IMR-90 (cell line): ENCODE measurements around the gene EDIL3. TPM values are rescaled to one million over a fixed set of nuclear protein-coding genes. Genes with fewer than 3 reads are reported as not detected.

Source experiments
- ATAC-seq: fragments of 200-7000 bp; cut with Tn5 transposase; 2 replicates; pipeline ENCODE4 v1.9.1; 2020; ENCODE audit warnings: low read depth, mild to moderate bottlenecking, moderate library complexity
- BruUV-seq: library from RNA; stranded (reverse); fragments of 400-500 nt; replicated peaks from 2 replicates; lab custom pipeline; 2021; lab: Mats Ljungman, UMichigan
- CTCF ChIA-PET: fragments of 300-600 bp; formaldehyde crosslinking; extraction: SDS; loops from one replicate; lab custom pipeline; 2021; ENCODE audit warnings: antibody characterized with exemption; lab: Yijun Ruan, JAX
- POLR2A ChIA-PET: fragments of 300-600 bp; sonication (Branson Sonifier 250); formaldehyde crosslinking; loops from one replicate; lab custom pipeline; 2022; ENCODE audit warnings: antibody characterized with exemption; ENCODE audit not compliant: unreplicated experiment; lab: Charles Lee
- DNase-seq: peaks from one replicate; pipeline ENCODE4 v3.0.0; 2013
- H2AFZ ChIP-seq: replicated peaks from 2 replicates; pipeline ENCODE3; 2013; ENCODE audit warnings: low read length, mild to moderate bottlenecking; ENCODE audit not compliant: poor library complexity
- H2AK5ac ChIP-seq: 2 replicates; pipeline ENCODE4 v1.6.1; 2013; ENCODE audit warnings: low read depth, low read length, inconsistent platforms
- H2AK9ac ChIP-seq: replicated peaks from 2 replicates; pipeline ENCODE3; 2013; ENCODE audit warnings: mild to moderate bottlenecking, low read depth, low read length, moderate library complexity; ENCODE audit not compliant: poor library complexity
- H2BK120ac ChIP-seq: 2 replicates; pipeline ENCODE4 v1.6.1; 2013; ENCODE audit warnings: low read depth, low read length, inconsistent platforms
- H2BK15ac ChIP-seq: 3 replicates; pipeline ENCODE4 v1.6.1; 2013; ENCODE audit warnings: low read depth, low read length, inconsistent platforms
- H2BK20ac ChIP-seq: 2 replicates; pipeline ENCODE4 v1.6.1; 2013; ENCODE audit warnings: low read depth, mild to moderate bottlenecking, inconsistent platforms, low read length, moderate library complexity
- H2BK5ac ChIP-seq: 2 replicates; pipeline ENCODE4 v1.6.1; 2013; ENCODE audit warnings: mild to moderate bottlenecking, low read depth, low read length, inconsistent platforms; ENCODE audit not compliant: poor library complexity, severe bottlenecking
- H3K14ac ChIP-seq: replicated peaks from 2 replicates; pipeline ENCODE4 v1.6.1; 2013; ENCODE audit warnings: low read depth, low read length, inconsistent platforms
- H3K18ac ChIP-seq: 2 replicates; pipeline ENCODE4 v1.6.1; 2013; ENCODE audit warnings: low read depth, low read length, control low read depth
- H3K23ac ChIP-seq: 2 replicates; pipeline ENCODE4 v1.6.1; 2013; ENCODE audit warnings: low read depth, low read length, inconsistent platforms
- H3K27ac ChIP-seq: 2 replicates; pipeline ENCODE4 v1.5.1; 2013; ENCODE audit warnings: mild to moderate bottlenecking, control low read depth, low read length; ENCODE audit not compliant: insufficient read depth
- H3K27me3 ChIP-seq: 2 replicates; pipeline ENCODE4 v1.6.1; 2013; ENCODE audit warnings: low read length; ENCODE audit not compliant: control insufficient read depth, insufficient read depth
- H3K36me3 ChIP-seq: 2 replicates; pipeline ENCODE4 v1.6.1; 2013; ENCODE audit warnings: low read length, mixed read lengths; ENCODE audit not compliant: control insufficient read depth, insufficient read depth
- H3K4ac ChIP-seq: 2 replicates; pipeline ENCODE4 v1.6.1; 2013; ENCODE audit warnings: low read depth, low read length, inconsistent platforms
- H3K4me1 ChIP-seq: 2 replicates; pipeline ENCODE4 v1.6.1; 2013; ENCODE audit warnings: low read length, mixed read lengths; ENCODE audit not compliant: control insufficient read depth, insufficient read depth
- H3K4me2 ChIP-seq: 2 replicates; pipeline ENCODE4 v1.6.1; 2013; ENCODE audit warnings: low read depth, mild to moderate bottlenecking, control low read depth, low read length, moderate library complexity
- H3K4me3 ChIP-seq: 2 replicates; pipeline ENCODE4 v1.5.1; 2013; ENCODE audit warnings: low read depth, mild to moderate bottlenecking, control low read depth, low read length, moderate library complexity; ENCODE audit not compliant: insufficient read depth
- H3K56ac ChIP-seq: 2 replicates; pipeline ENCODE4 v1.6.1; 2013; ENCODE audit warnings: low read length, inconsistent platforms; ENCODE audit not compliant: insufficient read depth; ENCODE audit errors: extremely low read depth
- H3K79me1 ChIP-seq, 2 experiments: 2 replicates each; pipeline ENCODE4 v1.6.1; 2013; ENCODE audit warnings: low read length in 2 of 2, inconsistent platforms in 1 of 2, low read depth in 1 of 2
- H3K9ac ChIP-seq: 2 replicates; pipeline ENCODE4 v1.6.1; 2013; ENCODE audit warnings: low read depth, low read length, control low read depth
- H3K9me1 ChIP-seq: 2 replicates; pipeline ENCODE4 v1.6.1; 2013; ENCODE audit warnings: low read length, inconsistent platforms; ENCODE audit not compliant: insufficient read depth
- H3K9me3 ChIP-seq: 2 replicates; pipeline ENCODE4 v1.6.1; 2013; ENCODE audit warnings: low read length; ENCODE audit not compliant: control insufficient read depth, insufficient read depth
- H4K20me1 ChIP-seq: 2 replicates; pipeline ENCODE4 v1.6.1; 2013; ENCODE audit warnings: low read length, inconsistent platforms; ENCODE audit not compliant: insufficient read depth
- H4K5ac ChIP-seq: 2 replicates; pipeline ENCODE4 v1.6.1; 2013; ENCODE audit warnings: mild to moderate bottlenecking, low read depth, low read length, control low read depth
- H4K8ac ChIP-seq, 2 experiments: 2 replicates each; pipeline ENCODE4 v1.6.1; 2013; ENCODE audit warnings: low read depth in 2 of 2, low read length in 2 of 2, control low read depth in 1 of 2, inconsistent platforms in 1 of 2
- H4K91ac ChIP-seq: 2 replicates; pipeline ENCODE4 v1.6.1; 2013; ENCODE audit warnings: low read depth, low read length, inconsistent platforms; ENCODE audit not compliant: insufficient read depth
- CEBPB ChIP-seq: IDR thresholded peaks from 2 replicates; pipeline ENCODE4 v1.6.1; 2012; ENCODE audit warnings: low read depth, low read length, improper control_type of control experiment
- CHD1 ChIP-seq: IDR thresholded peaks from 2 replicates; pipeline ENCODE4 v1.6.1; 2012; ENCODE audit warnings: low read depth, low read length, improper control_type of control experiment
- FOS ChIP-seq: fragments of 150-350 bp; IDR thresholded peaks from 2 replicates; pipeline ENCODE4 v1.6.1; 2016; ENCODE audit warnings: low read depth, low read length
- MAFK ChIP-seq: IDR thresholded peaks from 2 replicates; pipeline ENCODE4 v1.6.1; 2012; ENCODE audit warnings: low read depth, low read length, improper control_type of control experiment
- MAZ ChIP-seq: IDR thresholded peaks from 2 replicates; pipeline ENCODE4 v1.6.1; 2012; ENCODE audit warnings: low read depth, mild to moderate bottlenecking, low read length, improper control_type of control experiment, moderate library complexity, borderline replicate concordance
- MXI1 ChIP-seq: IDR thresholded peaks from 2 replicates; pipeline ENCODE4 v1.6.1; 2012; ENCODE audit warnings: low read depth, mild to moderate bottlenecking, low read length, moderate library complexity, borderline replicate concordance
- NFE2L2 ChIP-seq: fragments of 150-350 bp; IDR thresholded peaks from 2 replicates; pipeline ENCODE4 v1.6.1; 2016; ENCODE audit warnings: low read depth, mild to moderate bottlenecking, low read length
- POLR2A ChIP-seq: IDR thresholded peaks from 2 replicates; pipeline ENCODE4 v1.6.1; 2012; ENCODE audit warnings: mild to moderate bottlenecking, low read depth, low read length
- RAD21 ChIP-seq: IDR thresholded peaks from 2 replicates; pipeline ENCODE4 v1.6.1; 2012; ENCODE audit warnings: low read length, improper control_type of control experiment
- RCOR1 ChIP-seq: IDR thresholded peaks from 2 replicates; pipeline ENCODE4 v1.6.1; 2012; ENCODE audit warnings: mild to moderate bottlenecking, low read length, improper control_type of control experiment; ENCODE audit not compliant: insufficient replicate concordance
- RFX5 ChIP-seq: IDR thresholded peaks from 2 replicates; pipeline ENCODE4 v1.8.0; 2012; ENCODE audit warnings: low read depth, mild to moderate bottlenecking, low read length, moderate library complexity
- SMC3 ChIP-seq: fragments of 150-350 bp; IDR thresholded peaks from 2 replicates; pipeline ENCODE4 v1.6.1; 2016; ENCODE audit warnings: low read depth, mild to moderate bottlenecking, antibody characterized with exemption, low read length, moderate library complexity
- WGBS, 2 experiments: methylation state at CpG; one replicate each; pipeline versions ENCODE4 v1.1.5 to v1.1.7; 2013; ENCODE audit warnings: missing lambda C conversion rate in 2 of 2; ENCODE audit not compliant: insufficient read length in 1 of 2; ENCODE audit errors: extremely low coverage in 2 of 2; 5-methylcytosine and 5-hydroxymethylcytosine counted together
- dilution Hi-C: fragments of 300-500 bp; cut with HindIII; formaldehyde crosslinking; loops from one replicate; pipeline ENCODE4 v1.14.3; 2018; ENCODE audit warnings: low sequenced_read_pairs; ENCODE audit not compliant: unreplicated experiment
- in situ Hi-C: fragments of 300-500 bp; cut with MboI; formaldehyde crosslinking; loops from 3 replicates; pipeline ENCODE4 v1.14.3; 2019; ENCODE audit warnings: low sequenced_read_pairs, inconsistent platforms, mixed read lengths
- intact Hi-C: fragments of 100-400 bp; cut with micrococcal nuclease; formaldehyde crosslinking; loops from 2 replicates; pipeline ENCODE4 v1.10.0; 2022
- polyA plus RNA-seq, 3 experiments: library from polyadenylated mRNA; depleted of rRNA; stranded (reverse); fragments of >200 nt; gene quantifications; 2 replicates each; pipeline ENCODE4 v1.2.3, GENCODE V29; 2012; ENCODE audit warnings: low replicate concordance in 1 of 3
- total RNA-seq: library from RNA; depleted of rRNA; stranded (reverse); fragments of >200 nt; gene quantifications from 2 replicates; pipeline ENCODE4 v1.2.3, GENCODE V29; 2012
- TF ChIP-seq, protein P1 (sequence below): fragments of 150-350 bp; IDR thresholded peaks from 2 replicates; pipeline ENCODE4 v1.6.1; 2016; ENCODE audit warnings: low read depth, mild to moderate bottlenecking, low read length, moderate library complexity, borderline replicate concordance
- TF ChIP-seq, protein P2 (sequence below): fragments of 150-350 bp; IDR thresholded peaks from 2 replicates; pipeline ENCODE4 v1.6.1; 2017; ENCODE audit warnings: mild to moderate bottlenecking, antibody characterized with exemption, low read length, low read depth
- TF ChIP-seq, protein P3 (sequence below): conservative IDR thresholded peaks from 2 replicates; pipeline ENCODE4 v1.5.1; 2012; ENCODE audit warnings: mild to moderate bottlenecking, low read depth, low read length, improper control_type of control experiment

The EDIL3 gene
- total and polyA plus RNA-seq, 2 of the 4 experiments (the other 2 are of a cell fraction): 55.5 to 82.8 TPM

DNA sequence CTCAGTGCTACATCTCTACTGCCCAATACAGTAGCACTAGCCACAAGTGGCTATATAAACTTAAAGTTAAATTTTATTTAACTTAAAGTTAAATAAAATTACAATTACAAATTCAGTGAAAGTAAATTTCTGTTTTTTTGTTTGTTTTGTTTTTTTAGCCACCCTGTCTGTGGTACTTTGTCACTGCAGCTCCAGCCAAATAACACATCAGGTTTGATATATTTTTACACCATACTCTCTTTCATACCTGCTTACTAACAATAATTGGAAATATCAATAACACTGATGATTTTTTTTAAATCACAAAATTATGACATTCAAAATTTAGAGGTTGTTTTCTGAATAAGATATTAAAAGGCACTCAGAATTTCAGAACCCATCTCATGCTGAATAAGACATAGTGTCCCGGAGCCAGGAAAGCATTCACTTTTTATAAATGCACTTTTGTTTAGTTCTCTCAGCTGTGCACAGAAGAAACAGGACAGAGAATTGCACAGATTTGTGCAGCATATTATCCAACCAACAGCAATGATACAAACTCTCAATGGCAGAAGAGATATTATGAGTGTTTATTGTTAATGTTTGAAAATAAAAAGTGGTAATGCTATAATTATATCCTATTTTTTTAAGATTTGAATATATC, 92.6 kb downstream of the EDIL3 start:
- in situ Hi-C loops (no loop called here), intact Hi-C loops (no loop called here), dilution Hi-C loops (no loop called here)
- H3K18ac ChIP-seq: no peak overlapping the region
- no peak overlapping the region for H2AK5ac ChIP-seq
- no peaks in the 10 kb centered on the region for H3K27me3 ChIP-seq
- WGBS, 2 experiments: no CpG with 5 or more reads among the region's 1 CpG
- no peaks in the 10 kb centered on the region for H3K9me3 ChIP-seq
- H3K79me1 ChIP-seq: peaks cover 12 to 17% of the 10 kb centered on the region in 2 experiments; a peak in 3 of 4 replicates
- H2BK120ac ChIP-seq: no peak overlapping the region
- H2AFZ ChIP-seq: no peak overlapping the region
- no peak overlapping the region for H3K9ac ChIP-seq
- no peak for TF ChIP-seq SMC3
- TF ChIP-seq, protein P1, sequence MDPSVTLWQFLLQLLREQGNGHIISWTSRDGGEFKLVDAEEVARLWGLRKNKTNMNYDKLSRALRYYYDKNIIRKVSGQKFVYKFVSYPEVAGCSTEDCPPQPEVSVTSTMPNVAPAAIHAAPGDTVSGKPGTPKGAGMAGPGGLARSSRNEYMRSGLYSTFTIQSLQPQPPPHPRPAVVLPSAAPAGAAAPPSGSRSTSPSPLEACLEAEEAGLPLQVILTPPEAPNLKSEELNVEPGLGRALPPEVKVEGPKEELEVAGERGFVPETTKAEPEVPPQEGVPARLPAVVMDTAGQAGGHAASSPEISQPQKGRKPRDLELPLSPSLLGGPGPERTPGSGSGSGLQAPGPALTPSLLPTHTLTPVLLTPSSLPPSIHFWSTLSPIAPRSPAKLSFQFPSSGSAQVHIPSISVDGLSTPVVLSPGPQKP: no peak
- no peak for TF ChIP-seq POLR2A
- TF ChIP-seq RAD21: no peak
- TF ChIP-seq CEBPB: no peak
- TF ChIP-seq RCOR1: no peak
- no peak for TF ChIP-seq MAFK
- no peak for TF ChIP-seq CHD1
- TF ChIP-seq MAZ: no peak
- TF ChIP-seq NFE2L2: no peak
- TF ChIP-seq, protein P2, sequence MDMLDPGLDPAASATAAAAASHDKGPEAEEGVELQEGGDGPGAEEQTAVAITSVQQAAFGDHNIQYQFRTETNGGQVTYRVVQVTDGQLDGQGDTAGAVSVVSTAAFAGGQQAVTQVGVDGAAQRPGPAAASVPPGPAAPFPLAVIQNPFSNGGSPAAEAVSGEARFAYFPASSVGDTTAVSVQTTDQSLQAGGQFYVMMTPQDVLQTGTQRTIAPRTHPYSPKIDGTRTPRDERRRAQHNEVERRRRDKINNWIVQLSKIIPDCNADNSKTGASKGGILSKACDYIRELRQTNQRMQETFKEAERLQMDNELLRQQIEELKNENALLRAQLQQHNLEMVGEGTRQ: no peak
- no peak for TF ChIP-seq FOS
- TF ChIP-seq RFX5: no peak
- TF ChIP-seq, protein P3, sequence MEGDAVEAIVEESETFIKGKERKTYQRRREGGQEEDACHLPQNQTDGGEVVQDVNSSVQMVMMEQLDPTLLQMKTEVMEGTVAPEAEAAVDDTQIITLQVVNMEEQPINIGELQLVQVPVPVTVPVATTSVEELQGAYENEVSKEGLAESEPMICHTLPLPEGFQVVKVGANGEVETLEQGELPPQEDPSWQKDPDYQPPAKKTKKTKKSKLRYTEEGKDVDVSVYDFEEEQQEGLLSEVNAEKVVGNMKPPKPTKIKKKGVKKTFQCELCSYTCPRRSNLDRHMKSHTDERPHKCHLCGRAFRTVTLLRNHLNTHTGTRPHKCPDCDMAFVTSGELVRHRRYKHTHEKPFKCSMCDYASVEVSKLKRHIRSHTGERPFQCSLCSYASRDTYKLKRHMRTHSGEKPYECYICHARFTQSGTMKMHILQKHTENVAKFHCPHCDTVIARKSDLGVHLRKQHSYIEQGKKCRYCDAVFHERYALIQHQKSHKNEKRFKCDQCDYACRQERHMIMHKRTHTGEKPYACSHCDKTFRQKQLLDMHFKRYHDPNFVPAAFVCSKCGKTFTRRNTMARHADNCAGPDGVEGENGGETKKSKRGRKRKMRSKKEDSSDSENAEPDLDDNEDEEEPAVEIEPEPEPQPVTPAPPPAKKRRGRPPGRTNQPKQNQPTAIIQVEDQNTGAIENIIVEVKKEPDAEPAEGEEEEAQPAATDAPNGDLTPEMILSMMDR: no peak
- TF ChIP-seq MXI1: no peak
- no peak overlapping the region for H4K5ac ChIP-seq
- ATAC-seq: no peak
- H2BK15ac ChIP-seq: no peak overlapping the region
- no peak overlapping the region for H3K27ac ChIP-seq
- BruUV-seq: no TSS peak
- no peak overlapping the region for H3K23ac ChIP-seq
- H4K8ac ChIP-seq: no peak overlapping the region
- no peak overlapping the region for H3K14ac ChIP-seq
- H4K91ac ChIP-seq: no peak overlapping the region
- no peaks in the 10 kb centered on the region for H3K36me3 ChIP-seq
- H3K4ac ChIP-seq: no peak overlapping the region
- no peak overlapping the region for H3K56ac ChIP-seq
- DNase-seq: no peak
- peaks cover 3% of the 10 kb centered on the region; the same call in 1 of the 2 replicates for H3K4me1 ChIP-seq
- H3K4me3 ChIP-seq: no peak overlapping the region
- H2AK9ac ChIP-seq: no peak overlapping the region
- ChIA-PET POLR2A (no interaction called here), CTCF (interaction anchor here (0.6 to 1.1 kb wide), 2 partner anchors 16 to 53 kb away, joined by 3 read pairs; no protein-coding TSS in a partner anchor)
- H3K4me2 ChIP-seq: no peak overlapping the region
- no peaks in the 10 kb centered on the region; the same call in 1 of the 2 replicates for H3K9me1 ChIP-seq
- no peak overlapping the region for H2BK20ac ChIP-seq
- H4K20me1 ChIP-seq: no peaks in the 10 kb centered on the region
- H2BK5ac ChIP-seq: no peak overlapping the region
